ENCODE results near the gene PIGN. TPM values are rescaled to one million over a fixed set of nuclear protein-coding genes. Genes with fewer than 3 reads are reported as not detected.

Gene PIGN
- polyA plus RNA-seq, 1 experiment = 33.7 TPM

GRCh38 chr18:62125702-62126101, 61.2 kb downstream of the PIGN start:
- CTCF ChIA-PET = interaction anchor here (1.8 kb wide), 1 partner anchor 544 kb away, joined by 13 read pairs; no protein-coding TSS in a partner anchor
- no peak overlapping the region for H3K27ac ChIP-seq (ENCODE audit: low read depth, low read length)
- POLR2A ChIA-PET = no interaction called here

GRCh38 chr18:62122330-62122729, 64.5 kb downstream of the PIGN start:
- TF ChIP-seq CTCF (IDR thresholded peaks at IDR 0.05; ENCODE audit: low read depth, low read length) = no peak
- CTCF ChIA-PET = interaction anchor here (1.3 to 1.4 kb wide), 2 partner anchors 9 to 570 kb away, joined by 5 to 9 read pairs; no protein-coding TSS in a partner anchor
- H3K27ac ChIP-seq (ENCODE audit: low read depth, low read length) = no peak overlapping the region
- POLR2A ChIA-PET = no interaction called here
- H3K4me3 ChIP-seq (ENCODE audit: low read depth, low read length) = no peak overlapping the region
- DNase-seq (ENCODE audit: low read depth, low spot score) = no peak
- H3K9me3 ChIP-seq (ENCODE audit: control insufficient read depth, insufficient read depth, low read length) = no peaks in the 10 kb centered on the region
- no peaks in the 10 kb centered on the region for H3K27me3 ChIP-seq (ENCODE audit: control insufficient read depth, insufficient read depth, low read length)

More at GRCh38 chr18:62125702-62126101, 61.2 kb downstream of the PIGN start:
- no peaks in the 10 kb centered on the region for H3K9me3 ChIP-seq (ENCODE audit: control insufficient read depth, insufficient read depth, low read length)
- no peak for TF ChIP-seq CTCF (IDR thresholded peaks at IDR 0.05; ENCODE audit: low read depth, low read length)
- DNase-seq (ENCODE audit: low read depth, low spot score) = no peak
- H3K4me3 ChIP-seq (ENCODE audit: low read depth, low read length) = no peak overlapping the region
- no peaks in the 10 kb centered on the region for H3K27me3 ChIP-seq (ENCODE audit: control insufficient read depth, insufficient read depth, low read length)

GRCh38 chr18:62119884-62120283, 67.0 kb downstream of the PIGN start:
- no peaks in the 10 kb centered on the region for H3K9me3 ChIP-seq (ENCODE audit: control insufficient read depth, insufficient read depth, low read length)
- no peak for DNase-seq (ENCODE audit: low read depth, low spot score)
- no peak overlapping the region for H3K4me3 ChIP-seq (ENCODE audit: low read depth, low read length)
- no peak overlapping the region for H3K27ac ChIP-seq (ENCODE audit: low read depth, low read length)
- TF ChIP-seq CTCF (IDR thresholded peaks at IDR 0.05; ENCODE audit: low read depth, low read length) = no peak
- POLR2A ChIA-PET = no interaction called here
- CTCF ChIA-PET = no interaction called here
- H3K27me3 ChIP-seq (ENCODE audit: control insufficient read depth, insufficient read depth, low read length) = no peaks in the 10 kb centered on the region

GRCh38 chr18:62118328-62118727, 68.5 kb downstream of the PIGN start:
- Histone ChIP-seq H3K27ac (ENCODE audit: low read depth, low read length) (no peak overlapping the region), H3K27me3 (ENCODE audit: control insufficient read depth, insufficient read depth, low read length) (no peaks in the 10 kb centered on the region), H3K9me3 (ENCODE audit: control insufficient read depth, insufficient read depth, low read length) (no peaks in the 10 kb centered on the region), H3K4me3 (ENCODE audit: low read depth, low read length) (no peak overlapping the region)
- no peak for TF ChIP-seq CTCF (IDR thresholded peaks at IDR 0.05; ENCODE audit: low read depth, low read length)
- ChIA-PET CTCF (no interaction called here), POLR2A (no interaction called here)
- DNase-seq (ENCODE audit: low read depth, low spot score) = no peak

GRCh38 chr18:62109676-62110075, 77.2 kb downstream of the PIGN start:
- DNase-seq (ENCODE audit: low read depth, low spot score) = no peak
- Histone ChIP-seq H3K27me3 (ENCODE audit: control insufficient read depth, insufficient read depth, low read length) (no peaks in the 10 kb centered on the region), H3K9me3 (ENCODE audit: control insufficient read depth, insufficient read depth, low read length) (no peaks in the 10 kb centered on the region), H3K4me3 (ENCODE audit: low read depth, low read length) (no peak overlapping the region), H3K27ac (ENCODE audit: low read depth, low read length) (no peak overlapping the region)
- ChIA-PET POLR2A (no interaction called here), CTCF (no interaction called here)
- no peak for TF ChIP-seq CTCF (IDR thresholded peaks at IDR 0.05; ENCODE audit: low read depth, low read length)

Measured in AG04450 (cell line).